T-helper 2 cell treated with Interferon-gamma antibody and Interleukin-4, amounts not matched to agents 100 ng/mL and 5 ng/mL, for 36 hours (primary cell): ENCODE measurements around the gene MCF2L. TPM values are rescaled to one million over a fixed set of nuclear protein-coding genes. Genes with fewer than 3 reads are reported as not detected.
"Not testable (repeated sequence)": the region's sequence is repeated elsewhere in the genome, so short reads cannot be mapped to it uniquely, and the experiment has no call there.

Experiments
- intact Hi-C: fragments of 100-400 bp; cut with micrococcal nuclease; formaldehyde crosslinking; loops from one replicate; pipeline ENCODE4 v1.15.1; 2023
- total RNA-seq: library from RNA; stranded (reverse); gene quantifications from 2 replicates; pipeline ENCODE4 v1.2.3, GENCODE V29; 2022

Gene MCF2L
- total RNA-seq, 1 donor from 2014 or later, result 0.14 TPM

GRCh38 chr13:113091891-113092775 is 123.1 kb downstream of the MCF2L start:
- intact Hi-C loops, result no loop called here

DNA sequence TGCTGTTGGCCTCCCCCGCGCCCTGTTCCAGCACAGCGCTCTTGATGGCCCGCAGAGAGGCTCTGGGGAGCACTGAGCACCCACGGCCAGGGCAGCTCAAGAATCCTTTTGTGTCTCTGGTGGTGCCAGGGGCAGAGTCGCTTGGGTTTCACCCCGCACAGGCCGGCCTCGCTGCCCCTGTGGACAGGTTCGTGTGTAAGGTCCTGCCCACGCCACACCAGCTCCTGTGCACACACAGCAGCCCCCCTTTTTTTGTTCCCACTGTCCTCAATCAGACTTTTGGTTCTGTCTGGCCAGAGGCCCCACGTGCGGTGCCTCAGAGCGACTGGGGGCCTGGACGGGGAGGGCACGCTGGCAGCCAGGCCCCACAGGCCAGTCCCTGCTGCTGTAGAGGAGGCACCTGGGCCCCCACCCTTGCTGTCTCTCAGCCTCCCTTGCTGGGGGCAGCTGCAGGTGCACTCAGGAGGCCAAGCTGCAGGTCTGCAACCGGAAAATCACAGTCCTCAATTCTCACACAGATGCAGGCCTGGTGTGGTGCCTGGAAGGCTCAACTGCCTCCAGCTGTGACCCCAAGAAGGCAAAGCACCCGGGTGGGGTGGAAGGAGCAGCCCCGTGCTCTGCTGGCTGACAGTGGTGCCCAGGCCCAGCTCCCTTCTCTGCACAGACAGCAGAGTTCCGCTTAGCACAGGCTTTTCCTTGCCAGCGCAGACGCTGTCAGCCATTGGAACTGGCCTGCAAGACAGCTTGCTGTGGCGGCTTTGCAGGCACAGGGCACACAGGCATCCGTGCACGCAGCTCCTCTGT is 124.0 kb downstream of the MCF2L start:
- intact Hi-C loops, result no loop called here

DNA sequence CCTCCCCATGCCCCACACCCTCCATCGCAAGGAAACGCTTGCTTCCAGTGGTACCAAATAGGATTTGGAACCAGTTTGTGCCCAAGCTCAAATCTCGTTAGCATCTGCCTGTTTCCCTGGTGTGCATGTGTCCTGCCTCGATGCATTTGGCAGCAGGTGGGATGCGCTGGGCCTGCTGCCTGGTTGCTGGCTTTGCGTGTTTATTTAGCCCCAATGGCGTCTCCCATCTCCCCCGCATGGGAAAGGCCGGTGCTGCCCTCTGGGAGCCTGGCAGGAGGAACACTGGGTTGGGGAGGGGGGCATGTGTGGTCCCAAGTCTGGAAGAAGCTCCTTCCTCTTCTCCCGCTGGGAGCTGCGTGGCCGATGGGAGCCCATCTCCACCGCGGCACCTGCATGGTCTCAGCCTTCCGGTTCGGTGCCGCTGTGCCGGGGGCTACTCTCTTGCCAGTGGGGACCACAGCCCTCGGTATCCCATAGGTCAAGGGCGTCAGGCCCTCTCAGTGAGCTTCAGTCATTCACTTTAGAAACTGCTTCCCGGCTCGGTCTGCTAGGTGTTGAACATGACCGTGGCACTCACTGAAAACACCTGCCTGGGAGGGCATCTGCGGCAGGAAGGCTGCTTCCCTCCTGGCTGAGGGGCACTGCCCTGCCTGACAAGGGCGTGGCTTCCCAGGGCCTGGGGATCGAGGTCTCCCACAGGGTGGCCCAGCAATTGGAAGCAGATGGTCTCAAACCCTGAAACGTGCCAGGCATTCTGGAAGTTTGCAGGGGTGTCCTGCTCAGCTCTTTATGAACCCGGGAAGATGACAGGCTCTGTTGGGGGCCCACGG is 124.8 kb downstream of the MCF2L start:
- intact Hi-C loops, result no loop called here

- intact Hi-C loops, result no loop called here
Measured at GRCh38 chr13:113094410-113094800, 125.4 kb downstream of the MCF2L start.

GRCh38 chr13:113095146-113096051 is 126.4 kb downstream of the MCF2L start:
- intact Hi-C loops, result no loop called here

DNA sequence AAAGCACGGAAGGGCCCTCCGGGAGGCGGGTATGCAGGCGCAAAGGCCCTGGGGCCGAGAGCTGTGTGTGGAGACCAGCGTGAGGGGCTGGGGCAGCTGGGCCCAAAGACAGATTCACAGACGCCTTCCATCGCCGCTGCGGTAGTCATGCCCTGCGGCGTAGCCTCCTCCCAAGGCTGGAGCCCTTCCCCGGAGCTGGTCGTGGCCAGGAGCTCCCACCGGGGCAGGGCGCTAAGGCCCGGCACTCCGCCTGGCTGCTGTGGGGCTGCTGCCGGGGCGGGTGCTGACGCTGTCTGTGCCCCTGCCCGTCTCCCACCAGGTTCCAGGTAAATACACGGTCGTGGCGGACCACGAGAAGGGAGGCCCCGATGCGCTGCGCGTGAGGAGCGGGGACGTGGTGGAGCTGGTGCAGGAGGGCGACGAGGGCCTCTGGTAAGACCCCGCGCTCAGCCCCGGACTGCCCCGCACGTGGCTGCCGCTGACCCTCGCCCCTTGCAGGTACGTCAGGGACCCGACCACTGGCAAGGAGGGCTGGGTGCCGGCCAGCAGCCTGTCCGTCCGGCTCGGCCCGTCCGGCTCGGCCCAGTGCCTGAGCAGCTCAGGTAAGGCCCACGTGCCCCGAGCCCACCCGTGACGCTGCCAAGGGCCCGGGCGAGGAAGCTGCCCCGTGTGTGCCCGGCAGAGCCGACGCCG is 127.2 kb downstream of the MCF2L start:
- intact Hi-C loops, result no loop called here

DNA sequence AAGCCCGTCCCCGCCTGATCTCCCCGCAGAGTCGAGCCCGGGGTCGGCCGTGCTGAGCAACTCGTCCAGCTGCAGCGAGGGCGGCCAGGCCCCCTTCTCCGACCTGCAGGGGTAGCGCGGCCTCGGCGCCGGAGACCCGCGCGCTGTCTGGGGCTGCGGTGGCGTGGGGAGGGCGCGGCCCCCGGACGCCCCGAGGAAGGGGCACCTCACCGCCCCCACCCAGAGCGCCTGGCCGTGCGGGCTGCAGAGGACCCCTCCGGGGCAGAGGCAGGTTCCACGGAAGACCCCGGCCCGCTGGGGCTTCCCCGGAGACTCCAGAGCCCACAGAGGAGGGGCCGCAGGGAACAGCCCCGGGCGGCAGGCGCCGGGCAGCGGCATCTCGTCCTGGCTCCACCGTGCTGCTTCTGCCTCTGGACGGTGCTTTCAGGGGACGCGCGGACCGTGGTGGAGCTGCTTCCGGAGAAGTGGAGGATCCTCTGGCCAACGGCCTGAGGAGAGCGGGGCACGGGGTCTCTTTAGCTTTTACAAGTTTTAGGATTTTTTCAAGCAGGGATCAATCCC is 127.8 kb downstream of the MCF2L start:
- intact Hi-C loops, result no loop called here

DNA sequence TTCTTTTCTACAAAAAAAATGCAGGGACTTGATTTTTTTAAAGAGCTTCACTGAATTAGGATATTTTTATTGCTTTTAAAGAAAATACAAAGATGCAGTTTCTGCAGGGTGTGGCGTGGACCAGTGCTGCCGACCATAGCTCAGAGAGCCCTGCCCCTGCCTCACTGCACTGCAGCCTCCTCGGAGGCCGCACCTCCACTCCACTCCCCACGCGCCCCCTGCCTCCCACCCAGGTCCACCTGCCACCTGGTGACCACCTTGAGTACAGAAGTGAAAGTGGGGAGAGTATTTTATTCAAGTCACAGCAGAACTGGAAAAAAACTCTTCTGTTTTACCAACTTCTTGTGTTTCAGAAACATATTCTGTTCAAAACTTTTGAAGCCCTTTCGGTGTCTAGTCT is 128.6 kb downstream of the MCF2L start:
- intact Hi-C loops, result no loop called here

DNA sequence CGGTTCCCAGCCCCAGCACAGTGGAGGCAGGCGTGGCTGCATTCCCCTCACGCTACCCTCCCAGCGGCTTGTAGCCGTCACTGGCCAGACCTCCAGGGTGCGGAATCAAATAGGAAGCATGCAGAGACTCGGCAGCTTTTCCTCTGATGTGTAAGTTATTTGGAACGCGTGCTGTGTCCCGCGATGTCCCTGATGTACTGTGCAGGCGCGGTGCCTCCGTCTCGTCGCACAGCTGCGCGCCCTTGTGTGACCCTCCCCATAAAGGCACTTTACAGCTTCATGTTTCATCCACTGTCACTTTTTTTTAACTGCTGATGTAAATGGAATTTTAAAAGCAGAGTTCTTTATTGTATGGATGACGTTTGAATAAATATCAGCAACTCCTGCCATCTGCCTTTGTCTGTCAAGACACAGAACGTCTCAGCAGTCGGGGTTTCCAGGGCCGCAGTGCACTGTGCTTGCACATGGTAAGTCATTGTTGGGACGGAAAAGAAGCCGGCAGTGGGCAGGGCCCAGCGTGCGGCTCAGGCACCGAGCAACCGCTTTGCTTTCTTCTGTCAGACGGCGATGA is 129.2 kb downstream of the MCF2L start:
- intact Hi-C loops, result no loop called here

- intact Hi-C loops, result no loop called here
Measured at GRCh38 chr13:113099142-113099541, 130.1 kb downstream of the MCF2L start.

DNA sequence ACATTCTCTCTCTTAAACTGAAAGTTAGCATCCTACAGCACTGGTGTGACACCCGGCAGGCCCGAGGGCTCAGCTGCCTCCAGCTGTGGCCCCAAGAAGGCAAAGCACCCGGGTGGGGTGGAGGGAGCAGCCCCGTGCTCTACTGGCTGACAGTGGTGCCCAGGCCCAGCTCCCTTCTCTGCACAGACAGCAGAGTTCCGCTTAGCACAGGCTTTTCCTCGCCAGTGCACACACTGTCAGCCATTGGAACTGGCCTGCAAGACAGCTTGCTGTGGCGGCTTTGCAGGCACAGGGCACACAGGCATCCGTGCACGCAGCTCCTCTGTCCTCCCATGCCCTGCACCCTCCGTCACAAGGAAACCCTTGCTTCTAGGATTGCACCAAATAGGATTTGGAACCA is 133.3 kb downstream of the MCF2L start:
- intact Hi-C loops, result not testable (repeated sequence)

DNA sequence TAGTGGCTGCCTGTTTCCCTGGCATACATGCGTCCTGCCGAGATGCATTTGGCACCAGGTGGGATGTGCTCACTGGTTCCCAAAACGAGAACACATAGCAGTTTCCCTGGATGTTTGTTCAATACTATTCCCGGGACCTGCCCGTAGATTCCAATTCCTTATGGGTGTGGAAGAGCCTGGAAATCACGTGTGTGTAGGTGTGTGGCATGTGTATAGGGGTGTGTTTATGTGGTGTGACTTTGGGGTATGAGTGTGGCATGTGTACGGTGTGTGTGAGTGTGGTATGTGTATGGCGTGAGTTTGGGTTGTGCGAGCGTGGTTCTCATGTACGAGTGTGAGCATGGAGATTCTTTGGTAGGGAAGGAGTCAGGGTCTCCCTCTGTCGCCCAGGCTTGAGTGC is 133.7 kb downstream of the MCF2L start:
- intact Hi-C loops, result no loop called here

DNA sequence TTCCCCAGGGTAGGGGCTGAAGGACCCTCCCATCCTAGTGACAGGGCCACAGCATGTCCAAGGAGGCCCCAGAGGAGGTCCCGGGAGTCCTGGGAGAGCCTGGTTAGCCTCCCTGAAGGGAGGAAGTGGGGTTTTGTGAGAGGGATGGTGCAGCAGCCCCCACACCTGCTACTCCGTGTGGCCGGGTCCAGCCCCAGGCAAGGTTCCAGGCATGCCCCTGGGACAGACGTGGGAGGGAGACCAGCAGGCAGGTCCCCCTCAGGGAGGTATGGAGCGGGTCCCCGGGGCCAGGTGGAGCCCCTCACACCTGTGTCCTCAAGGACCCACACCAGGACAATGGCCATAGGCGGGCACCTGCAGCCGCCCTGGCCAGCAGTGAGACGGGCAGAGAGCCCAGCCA is 134.6 kb downstream of the MCF2L start:
- intact Hi-C loops, result no loop called here

DNA sequence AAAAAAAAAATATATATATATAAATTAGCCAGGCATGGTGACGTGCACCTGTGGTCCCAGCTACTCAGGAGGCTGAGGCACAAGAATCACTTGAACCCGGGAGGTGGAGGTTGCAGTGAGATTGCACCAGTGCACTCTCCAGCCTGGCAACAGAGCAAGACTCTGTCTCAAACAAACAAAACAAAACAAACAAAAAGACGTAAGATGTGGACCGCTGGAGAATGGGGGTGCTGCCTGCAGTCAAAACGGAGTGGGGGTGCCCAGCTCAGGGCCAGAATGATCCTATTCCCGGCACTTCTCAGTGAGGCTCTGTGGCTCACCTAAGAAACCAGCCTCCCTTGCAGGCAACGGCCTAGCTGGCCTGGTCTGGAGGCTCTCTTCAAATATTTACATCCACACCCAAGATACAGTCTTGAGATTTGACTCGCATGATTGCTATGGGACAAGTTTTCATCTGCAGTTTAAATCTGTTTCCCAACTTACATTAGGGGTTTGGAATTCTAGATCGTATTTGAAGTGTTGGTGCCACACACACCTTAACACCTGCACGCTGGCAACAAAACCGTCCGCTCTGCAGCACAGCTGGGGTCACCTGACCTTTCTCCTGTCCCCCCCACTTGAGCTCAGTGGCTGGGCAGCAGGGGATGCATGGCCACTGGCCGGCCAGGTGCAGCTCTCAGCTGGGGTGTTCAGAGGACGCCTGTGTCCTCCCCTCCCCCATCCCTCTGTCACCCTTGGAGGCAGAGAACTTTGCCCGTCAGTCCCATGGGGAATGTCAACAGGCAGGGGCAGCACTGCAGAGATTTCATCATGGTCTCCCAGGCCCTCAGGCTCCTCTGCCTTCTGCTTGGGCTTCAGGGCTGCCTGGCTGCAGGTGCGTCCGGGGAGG is 136.3 kb downstream of the MCF2L start, which contains the start of gene F7:
TSS of gene F7 (plus strand) at position 760 of the 889 bp plus-strand sequence. CDS start at position 811, 51 bp downstream.
- intact Hi-C loops, result no loop called here

DNA sequence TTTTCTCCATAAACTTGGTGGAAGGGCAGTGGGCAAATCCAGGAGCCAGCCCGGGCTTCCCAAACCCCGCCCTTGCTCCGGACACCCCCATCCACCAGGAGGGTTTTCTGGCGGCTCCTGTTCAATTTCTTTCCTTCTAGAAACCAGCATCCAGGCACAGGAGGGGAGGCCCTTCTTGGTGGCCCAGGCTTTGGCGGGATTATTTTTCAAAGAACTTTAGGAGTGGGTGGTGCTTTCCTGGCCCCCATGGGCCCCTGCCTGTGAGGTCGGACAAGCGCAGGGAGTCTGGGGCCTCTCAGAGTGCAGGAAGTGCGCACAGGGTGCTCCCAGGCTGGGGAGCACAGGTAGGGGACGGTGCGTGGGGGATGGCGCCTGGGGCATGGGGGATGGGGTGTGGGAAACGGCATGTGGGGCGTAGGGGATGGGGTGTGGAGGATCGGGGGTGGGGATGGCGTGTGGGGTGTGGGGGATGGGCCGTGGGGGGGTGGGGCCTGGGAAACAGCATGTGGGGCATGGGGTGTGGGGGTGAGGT is 137.0 kb downstream of the MCF2L start:
- intact Hi-C loops, result no loop called here

- intact Hi-C loops, result no loop called here
Measured at GRCh38 chr13:113106711-113107351, 137.8 kb downstream of the MCF2L start.

DNA sequence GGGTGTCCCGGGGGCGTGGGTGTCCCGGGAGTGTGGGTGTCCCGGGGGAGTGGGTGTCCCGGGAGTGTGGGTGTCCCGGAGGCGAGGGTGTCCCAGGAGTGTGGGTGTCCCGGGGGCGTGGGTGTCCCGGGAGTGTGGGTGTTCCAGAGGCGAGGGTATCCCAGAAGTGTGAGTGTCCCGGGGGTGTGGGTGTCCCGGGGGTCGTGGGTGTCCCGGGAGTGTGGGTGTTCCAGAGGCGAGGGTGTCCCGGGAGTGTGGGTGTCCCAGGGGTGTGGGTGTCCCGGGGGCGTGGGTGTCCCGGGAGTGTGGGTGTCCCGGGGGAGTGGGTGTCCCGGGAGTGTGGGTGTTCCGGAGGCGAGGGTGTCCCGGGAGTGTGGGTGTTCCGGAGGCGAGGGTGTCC is 139.5 kb downstream of the MCF2L start:
- intact Hi-C loops, result not testable (repeated sequence)
